HUDEP-2 (cell line): ENCODE data around the gene EIF3K.
A peak's percentile ranks its signal among the peaks of the same experiment; 100 is the strongest.
"Not testable (repeated sequence)": the region's sequence is repeated elsewhere in the genome, so short reads cannot be mapped to it uniquely, and the experiment has no call there.

Source experiments
- DNase-seq, 76 experiments: peaks; one replicate each; lab custom pipeline; 2025; ENCODE audit not compliant: unreplicated experiment in 76 of 76; lab: John Stamatoyannopoulos, UW

Gene EIF3K, protein sequence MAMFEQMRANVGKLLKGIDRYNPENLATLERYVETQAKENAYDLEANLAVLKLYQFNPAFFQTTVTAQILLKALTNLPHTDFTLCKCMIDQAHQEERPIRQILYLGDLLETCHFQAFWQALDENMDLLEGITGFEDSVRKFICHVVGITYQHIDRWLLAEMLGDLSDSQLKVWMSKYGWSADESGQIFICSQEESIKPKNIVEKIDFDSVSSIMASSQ

DNA sequence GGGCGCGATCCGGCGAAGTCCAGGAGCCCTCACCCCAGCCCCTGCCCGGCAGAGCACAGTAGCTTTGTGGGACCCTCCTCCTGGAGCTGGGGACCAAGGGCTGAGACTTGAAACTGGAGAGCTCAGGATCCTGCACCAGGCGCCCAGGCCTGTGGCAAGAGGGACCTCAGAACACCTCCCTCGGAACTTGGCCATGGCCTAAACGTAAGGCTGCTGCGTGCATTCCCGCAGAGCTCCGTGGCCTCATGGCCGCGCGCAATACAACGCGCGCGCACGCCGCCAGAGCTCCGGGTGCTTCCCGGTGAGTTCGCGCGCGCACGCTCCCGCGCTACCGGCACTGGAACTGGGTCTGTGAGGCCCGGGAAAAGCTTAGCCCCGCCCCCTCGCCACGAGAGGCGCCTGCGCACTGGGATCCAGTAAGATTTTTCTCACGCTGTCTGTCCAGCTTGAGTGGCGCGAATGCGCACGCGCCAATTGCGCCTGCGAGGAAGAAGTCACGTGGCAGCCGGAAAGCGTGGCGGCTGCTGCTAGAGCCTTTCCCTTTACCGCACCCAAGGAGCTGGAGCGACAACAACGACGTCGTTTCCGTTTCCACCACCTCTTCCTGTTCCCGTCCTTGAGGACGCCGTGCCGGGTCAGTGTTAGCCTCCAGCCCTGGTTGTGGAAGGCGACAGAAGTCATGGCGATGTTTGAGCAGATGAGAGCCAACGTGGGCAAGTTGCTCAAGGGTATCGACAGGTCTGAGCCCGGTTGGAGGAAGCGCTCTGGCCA lies at the start of gene EIF3K:
TSS of gene EIF3K (plus strand) at position 599 of the 771 bp plus-strand sequence. CDS start at position 680, 81 bp downstream.
- peak; percentile 82 to 100 (median 99) for DNase-seq

DNA sequence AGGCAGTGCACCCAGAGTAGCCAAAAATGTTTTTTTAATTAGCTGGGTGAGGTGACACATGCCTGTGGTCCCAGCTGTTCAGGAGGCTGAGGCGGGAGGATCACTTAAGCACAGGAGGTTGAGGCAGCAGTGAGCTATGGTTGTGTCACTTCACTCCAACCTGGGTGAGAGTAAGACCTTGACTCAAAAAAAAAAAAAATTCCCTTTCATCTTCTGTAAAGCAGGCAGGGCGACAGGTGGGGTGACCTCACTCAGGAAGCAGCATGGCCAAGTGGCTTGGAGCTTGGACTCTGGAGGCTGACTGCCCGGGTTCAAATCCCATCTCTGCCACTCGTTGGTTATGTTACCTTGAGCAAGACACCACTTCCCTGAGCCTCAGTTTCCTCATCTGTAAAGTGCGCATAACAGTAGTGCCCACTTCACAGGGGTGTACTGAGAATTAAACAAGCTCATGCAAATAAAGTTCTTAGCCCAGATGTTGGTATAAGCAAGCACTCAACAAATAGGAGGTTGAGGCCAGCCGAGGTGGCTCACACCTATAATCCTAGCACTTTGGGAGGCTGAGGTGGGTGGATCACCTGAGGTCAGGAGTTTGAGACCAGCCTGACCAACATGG lies 49.5 kb upstream of the EIF3K start:
- no peak for DNase-seq

DNA sequence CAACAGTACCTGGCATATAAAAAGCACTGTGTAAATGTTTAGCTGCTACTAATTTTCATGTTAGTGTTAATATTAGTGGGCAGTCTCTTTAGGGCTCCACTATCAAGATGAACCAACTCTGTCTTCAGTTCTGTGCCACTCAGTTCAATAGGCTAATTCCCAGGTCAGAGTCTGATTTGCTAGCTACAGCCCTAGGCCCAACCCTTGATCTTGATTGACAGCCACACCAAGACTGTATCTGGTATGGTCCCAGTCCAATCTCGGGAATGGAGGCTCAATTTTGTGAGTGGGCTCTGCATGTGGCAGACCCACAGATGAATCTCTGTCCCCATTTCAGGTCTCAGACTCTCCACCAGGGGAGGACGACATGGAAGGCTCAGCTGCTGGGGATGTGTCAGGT lies 47.3 kb upstream of the EIF3K start:
- DNase-seq, result no peak

DNA sequence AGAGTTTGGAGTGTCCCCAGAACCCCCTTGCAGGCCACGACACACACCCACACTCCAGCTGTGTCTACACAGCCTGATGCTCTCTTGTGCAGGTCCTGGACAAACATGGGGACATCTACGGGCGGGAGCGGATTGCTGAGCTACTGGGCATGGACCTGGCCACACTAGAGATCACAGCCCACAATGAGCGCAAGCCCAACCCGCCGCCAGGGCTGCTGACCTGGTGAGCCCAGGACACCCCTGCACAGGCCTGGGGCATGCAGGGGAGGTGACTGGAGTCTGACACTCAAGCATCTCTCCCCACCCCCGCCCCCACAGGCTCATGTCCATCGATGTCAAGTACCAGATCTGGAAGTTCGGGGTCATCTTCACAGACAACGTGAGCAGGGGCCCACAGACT lies 41.2 kb upstream of the EIF3K start:
- DNase-seq, result no peak

DNA sequence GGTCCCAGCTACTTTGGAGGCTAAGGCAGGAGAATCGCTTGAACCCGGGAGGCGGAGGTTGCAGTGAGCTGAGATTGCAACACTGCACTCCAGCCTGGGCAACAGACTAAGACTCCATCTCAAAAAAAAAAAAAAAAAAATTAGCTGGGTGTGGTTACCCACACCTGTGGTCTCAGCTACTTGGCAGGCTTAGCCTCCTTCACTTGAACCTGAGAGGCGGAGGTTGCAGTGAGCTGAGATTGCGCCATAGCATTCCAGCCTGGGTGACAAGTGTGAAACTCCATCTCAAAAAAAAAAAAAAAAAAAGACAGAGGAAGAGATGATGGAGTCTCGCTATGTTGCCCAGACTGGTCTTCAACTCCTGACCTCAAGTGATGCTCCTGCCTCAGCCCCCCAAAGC lies 39.7 kb upstream of the EIF3K start:
- not testable (repeated sequence) for DNase-seq

DNA sequence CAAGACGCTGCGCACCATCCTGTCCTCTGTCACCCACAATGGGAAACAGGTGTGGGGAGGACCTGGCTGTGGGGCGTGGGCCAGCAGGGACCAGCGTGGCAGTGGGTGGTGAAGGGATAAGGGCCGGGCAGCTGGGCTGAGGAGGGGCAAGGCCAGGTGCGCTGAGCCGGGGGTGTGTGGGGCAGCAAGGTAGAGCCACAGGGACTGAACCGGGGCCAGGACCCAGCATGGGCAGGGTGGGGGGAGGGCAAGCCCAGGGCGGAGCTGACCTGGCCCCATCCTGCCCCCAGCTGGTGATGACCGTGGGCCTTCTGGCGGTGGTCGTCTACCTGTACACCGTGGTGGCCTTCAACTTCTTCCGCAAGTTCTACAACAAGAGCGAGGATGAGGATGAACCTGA lies 38.9 kb upstream of the EIF3K start:
- DNase-seq, result no peak

DNA sequence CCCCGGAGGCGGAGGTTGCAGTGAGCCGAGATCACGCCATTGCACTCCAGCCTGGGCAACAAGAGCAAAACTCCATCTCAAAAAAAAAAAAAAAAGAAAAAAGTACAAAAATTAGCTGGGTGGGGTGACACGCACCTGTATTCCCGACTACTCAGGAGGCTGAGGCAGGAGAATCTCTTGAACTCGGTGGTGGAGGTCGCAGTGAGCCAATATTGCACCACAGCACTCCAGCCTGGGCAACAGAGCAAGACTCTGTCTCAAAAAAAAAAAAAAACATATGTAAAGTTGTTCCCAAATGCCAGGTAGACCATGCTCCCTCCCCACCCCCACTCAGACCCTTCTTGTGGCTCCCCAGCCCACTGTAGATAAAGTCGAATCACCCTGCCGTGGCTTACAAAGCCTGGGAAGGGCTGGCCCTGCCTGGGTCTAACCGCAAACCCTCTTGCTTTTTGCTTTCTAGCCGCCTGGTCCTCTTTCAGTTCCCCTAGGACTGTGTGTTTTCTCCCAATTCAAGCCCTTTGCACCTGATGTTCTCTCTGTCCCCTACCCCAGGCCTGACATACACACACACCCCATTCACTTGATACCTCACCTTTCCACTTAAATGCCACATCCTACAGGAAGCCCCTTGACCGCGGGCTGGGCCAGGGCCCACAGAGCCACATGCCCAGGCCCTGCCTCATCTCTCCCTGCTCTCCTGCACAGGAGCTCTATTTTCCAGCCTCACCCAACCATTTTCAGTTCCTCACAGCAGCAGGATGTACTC lies 35.6 kb upstream of the EIF3K start:
- no peak for DNase-seq

DNA sequence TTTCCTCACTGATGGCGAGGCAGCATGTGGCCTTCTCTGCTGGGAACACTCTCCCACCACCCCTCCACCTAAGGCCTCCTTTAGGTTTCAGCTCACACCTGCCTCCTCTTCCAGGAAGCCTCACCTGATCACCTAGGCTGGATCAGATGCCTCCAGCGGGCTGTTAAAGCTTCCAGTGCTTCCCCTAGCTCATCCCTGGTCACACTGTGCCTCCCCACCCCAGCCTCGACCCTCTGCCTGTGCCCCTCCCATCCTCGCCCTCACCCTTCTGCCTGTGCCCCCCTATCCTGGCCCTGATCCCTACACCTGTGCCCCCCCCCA lies 35.0 kb upstream of the EIF3K start:
- DNase-seq, result no peak

DNA sequence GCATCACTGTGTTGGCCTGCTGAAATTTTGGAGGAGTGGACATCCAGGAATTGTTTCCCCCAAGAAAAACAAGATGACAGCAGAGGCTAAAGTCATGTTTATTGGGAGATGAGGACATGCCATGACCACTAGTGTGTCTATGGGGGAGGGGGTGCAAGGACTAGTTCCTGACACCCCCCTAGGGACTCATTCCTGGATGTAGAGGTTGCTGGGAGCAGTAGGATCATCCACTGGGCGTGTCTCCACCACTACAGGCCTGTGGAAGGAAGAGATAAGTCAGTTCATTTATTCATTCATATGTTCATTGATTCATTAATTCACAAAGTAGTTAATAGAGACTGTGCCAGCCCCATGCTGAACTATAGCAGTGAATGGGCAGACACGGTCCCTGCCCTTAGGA lies 31.4 kb upstream of the EIF3K start:
- DNase-seq, result no peak

DNA sequence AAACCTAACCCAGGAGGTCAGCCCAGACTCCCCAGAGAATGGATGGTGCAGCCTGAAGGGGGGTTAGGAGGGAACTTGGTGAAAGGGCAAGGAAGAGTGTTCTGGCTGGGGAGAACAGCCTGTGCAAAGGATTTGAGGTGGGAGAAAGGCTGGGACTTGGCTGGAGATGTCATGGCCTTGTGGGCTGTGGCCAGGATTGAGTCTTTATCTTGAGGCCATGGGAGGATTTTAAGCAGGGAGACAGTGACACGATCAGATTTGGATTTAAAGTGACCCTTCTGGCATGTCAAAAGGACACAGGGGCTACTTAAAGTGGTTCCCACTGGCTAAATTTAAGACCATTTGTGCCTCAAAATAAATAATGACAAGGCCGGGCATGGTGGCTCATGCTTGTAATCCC lies 30.9 kb upstream of the EIF3K start:
- DNase-seq, result no peak

DNA sequence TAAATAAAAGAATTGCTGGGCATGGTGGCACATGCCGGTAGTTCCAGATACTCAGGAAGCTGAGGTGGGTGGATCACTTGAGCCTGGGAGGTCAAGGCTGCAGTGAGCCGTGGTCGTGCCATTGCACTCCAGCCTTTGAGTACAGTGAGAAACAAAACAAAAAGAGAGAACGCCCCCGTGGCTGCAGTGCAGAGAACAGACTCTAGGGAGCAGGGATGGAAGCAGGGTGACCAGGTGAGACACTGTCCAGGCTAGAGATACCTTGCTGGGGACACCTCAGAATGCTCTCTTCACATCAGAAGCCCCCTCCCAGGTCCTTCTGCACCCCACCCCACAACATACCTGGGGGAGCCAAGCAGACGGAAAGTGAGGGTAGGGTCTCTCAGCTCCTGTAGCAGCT lies 26.0 kb upstream of the EIF3K start:
- no peak for DNase-seq

DNA sequence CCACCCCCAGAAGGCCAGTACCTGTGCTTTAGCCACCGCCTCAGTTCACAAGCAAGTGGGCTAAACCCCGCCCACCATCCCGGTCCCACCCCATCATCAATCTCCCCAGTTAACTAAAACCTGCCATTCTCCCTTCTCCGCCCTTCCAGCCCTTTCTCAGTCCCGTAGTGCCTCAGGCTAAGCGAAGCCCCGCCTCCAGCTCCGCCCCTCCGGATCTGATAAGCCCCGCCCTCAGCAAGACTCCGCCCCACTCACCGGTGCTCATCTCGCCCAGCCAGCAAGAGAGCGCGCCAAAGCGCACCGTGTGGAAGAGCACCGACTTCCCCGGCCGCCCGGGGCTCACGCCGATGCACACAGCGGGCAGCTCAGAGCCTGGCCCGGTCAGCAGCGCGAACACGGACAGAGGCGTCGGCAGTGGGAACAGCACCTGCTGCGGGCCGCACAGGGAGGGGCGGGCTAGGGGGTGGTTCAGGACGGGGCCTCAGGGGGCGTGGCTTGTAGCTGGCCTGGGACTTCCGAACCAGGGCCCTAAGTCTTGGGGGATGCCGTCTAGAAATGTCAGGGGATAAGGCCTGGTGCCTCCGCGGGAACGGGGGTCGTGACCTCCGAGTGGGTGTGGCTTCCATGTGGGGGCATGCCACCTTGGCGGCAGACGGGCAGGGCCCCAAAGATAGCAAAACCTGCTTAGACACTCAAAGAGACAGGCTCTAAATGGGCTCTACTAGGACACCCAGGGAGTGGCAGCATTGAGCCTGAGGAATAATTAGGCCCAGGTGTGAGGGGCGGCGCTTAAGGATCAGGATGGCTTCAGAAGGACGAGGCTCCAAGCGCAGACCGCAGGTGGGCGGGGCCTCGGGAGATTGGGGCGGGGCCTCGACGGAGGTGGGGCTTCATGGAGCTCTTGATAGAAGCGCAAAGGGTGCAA lies 22.7 kb upstream of the EIF3K start:
- peak in 47 of 76 experiments; percentile 2 to 70 (median 43) for DNase-seq

DNA sequence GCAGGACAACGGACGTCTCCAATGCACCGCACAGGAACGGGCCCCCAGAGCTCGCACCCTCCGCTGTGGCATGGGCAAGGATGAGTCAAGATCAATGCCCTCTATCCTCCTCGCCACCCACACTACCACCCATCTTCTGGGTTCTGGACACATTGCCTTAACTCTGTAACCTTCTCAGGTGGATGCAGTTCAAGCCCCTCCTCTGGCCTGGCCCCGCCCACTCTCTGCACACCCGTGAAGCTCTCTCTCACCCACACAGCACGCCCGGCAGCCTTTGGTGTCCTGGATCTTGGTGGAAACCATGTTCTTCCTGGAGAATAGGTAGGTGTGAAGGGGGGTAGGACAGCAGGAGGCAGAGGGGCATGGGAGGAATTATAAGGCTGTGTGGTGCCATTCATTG lies 21.9 kb upstream of the EIF3K start:
- DNase-seq, result no peak

DNA sequence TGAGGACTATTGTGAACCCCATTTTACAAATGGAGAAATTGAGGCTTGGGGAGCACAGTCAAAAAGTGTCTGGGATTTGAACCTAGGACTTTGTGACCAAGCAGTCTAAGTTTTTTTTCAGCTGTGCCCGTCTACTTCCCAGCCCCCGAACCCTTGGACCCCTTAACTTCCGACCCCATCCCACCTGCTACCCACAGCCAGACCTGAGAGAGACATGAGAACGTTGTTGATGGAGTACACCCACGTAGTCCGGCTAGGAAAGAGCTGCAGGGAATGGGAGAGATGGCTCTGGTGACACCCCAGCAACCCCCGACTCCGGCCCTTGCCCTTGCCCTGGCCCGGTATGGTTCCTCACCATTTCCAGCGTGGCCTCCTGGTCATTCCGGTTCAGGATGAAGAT lies 19.3 kb upstream of the EIF3K start:
- no peak for DNase-seq

DNA sequence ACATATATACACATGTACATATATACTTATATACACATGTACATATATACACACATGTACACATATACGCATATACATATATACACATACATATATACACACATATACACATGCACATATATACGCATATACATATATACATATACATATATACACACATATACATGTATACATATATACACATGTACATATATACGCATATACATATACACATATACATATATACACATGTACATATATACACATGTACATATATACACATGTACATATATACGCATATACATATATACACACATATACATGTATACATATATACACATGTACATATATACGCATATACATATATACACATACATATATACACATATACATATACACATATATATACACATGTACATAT lies 16.1 kb upstream of the EIF3K start:
- not testable (repeated sequence) for DNase-seq

DNA sequence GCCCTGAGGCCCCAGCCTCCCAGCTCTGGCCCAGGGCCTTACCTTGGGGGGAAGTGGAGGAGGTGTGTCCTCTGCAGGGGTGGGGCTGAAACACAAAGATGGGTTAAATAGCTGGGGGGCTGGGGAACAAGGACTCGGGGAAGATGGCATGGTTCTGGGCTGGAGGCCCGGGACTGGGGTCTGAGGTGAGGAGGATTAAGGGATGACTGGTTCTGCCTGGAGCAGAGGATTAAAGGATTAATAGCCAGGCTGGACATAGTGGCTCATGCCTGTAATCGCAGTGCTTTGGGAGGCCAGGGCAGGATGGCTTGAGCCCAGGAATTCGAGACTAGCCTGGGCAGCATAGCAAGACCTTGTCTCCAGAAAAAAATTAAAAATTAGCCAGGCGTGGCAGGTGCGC lies 12.9 kb upstream of the EIF3K start:
- DNase-seq, result no peak

DNA sequence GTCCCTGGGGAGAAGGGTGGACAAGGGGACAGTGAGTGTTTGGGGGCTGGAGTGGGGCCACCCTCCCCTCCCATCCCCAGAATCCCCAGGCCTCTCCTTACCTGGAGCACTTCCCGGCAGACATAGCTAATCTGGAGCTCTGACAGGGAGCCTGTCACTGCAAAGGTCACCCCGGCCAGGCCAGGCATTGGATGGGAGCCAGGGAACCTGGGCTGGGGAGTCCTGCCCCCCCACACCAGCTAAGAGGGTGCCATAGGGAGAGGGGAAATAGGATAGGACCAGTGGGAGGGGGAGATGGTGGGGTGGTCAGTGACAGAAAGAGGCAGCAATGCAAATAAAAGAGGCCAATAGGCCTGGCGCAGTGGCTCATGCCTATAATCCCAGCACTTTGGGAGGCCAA lies 4.7 kb upstream of the EIF3K start:
- DNase-seq, result no peak

DNA sequence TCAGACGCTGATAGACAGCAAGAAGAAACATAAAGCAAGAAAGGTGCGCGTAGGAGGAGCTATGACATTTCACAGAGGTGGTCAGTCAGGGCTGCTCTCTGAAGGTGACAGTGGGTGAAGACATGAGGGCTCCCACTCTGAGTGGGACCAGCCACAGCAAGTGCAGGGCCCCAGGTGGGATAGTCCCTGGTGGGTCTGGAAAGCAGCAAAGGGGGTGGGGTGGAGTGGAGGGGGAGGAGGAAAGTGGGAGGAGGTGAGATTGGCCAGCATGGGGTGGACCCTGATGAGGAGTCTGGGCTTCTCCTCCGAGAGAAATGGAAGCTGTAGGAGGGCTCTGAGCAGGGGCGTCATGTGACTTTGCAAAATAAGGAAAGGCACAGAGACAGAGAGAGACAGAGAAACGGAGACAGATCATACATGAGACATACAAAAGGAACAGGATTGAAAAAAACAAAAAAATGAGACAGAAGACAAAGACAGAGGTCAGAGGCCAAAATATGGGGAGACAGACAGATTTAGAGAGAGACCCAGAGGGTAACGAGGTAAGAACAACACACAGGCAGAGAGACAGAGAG lies 3.9 kb upstream of the EIF3K start:
- DNase-seq, result no peak

DNA sequence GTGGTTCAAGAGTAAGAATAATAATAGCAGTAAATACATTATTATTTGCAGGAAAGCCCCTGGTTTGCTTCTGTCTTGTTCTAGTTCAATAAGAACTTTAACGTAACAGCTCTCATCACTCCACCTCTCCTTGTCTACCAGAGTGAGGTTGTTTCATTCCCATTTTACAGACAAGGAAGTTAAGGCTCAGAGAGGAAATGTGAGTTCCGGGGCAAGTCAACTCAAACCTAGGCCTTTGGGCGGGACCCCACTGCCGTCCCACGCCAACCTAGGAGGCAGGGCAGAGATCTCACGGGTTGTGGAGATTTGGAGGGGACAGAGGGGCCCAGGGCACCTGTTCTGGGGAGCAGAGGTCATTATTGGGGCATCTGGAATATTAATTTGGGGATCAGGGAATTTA lies 2.7 kb upstream of the EIF3K start:
- no peak for DNase-seq

DNA sequence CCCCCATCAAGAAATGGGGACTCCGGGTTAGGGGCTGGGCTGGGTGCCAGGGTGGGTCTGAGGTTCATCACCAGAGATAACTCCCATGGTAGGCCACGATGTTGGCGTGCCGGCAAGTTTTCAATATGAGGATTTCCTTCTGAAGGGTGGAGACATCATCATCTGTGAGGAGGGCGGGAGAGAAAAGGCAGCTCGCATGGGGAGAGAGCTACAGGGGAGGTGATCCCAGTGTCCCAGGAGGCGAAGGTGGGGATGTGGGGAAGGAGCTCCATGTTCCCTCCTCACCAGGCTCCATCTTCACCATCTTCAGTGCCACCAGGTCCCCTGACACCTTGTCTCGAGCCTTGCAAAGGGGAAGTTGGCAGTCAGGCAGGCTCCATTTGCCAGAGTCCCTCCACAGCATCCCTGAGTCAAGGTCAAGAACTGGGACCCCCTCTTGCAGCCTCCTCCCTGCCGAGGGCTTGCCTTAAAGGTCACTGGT lies 1.7 kb upstream of the EIF3K start:
- DNase-seq, result no peak
